Immature natural killer cell (primary cell): ENCODE results near the gene CEACAM19. TPM values are rescaled to one million over a fixed set of nuclear protein-coding genes. Genes with fewer than 3 reads are reported as not detected.

ENCODE experiments used
- DNase-seq, 3 donors: peaks; one replicate each; pipeline ENCODE4 v3.0.0; 2022; ENCODE audit warnings: mixed read lengths in 1 of 3
- H3K27ac Mint-ChIP-seq, 6 donors: one replicate each; pipeline ENCODE4 v1.8.0; 2020; ENCODE audit warnings: mixed read lengths in 6 of 6, mild to moderate bottlenecking in 5 of 6, inconsistent platforms in 4 of 6, moderate library complexity in 3 of 6
- H3K27me3 Mint-ChIP-seq, 3 donors: one replicate each; pipeline ENCODE4 v1.8.0; 2020 to 2021; ENCODE audit warnings: low read depth in 3 of 3, mild to moderate bottlenecking in 3 of 3, mixed read lengths in 3 of 3, moderate library complexity in 3 of 3, inconsistent platforms in 1 of 3
- H3K36me3 Mint-ChIP-seq, 3 donors: one replicate each; pipeline ENCODE4 v1.8.0; 2020; ENCODE audit warnings: mixed read lengths in 3 of 3, inconsistent platforms in 2 of 3, mild to moderate bottlenecking in 2 of 3
- H3K4me1 Mint-ChIP-seq, 2 donors: one replicate each; pipeline ENCODE4 v1.8.0; 2020; ENCODE audit warnings: inconsistent platforms in 2 of 2, mild to moderate bottlenecking in 2 of 2, mixed read lengths in 2 of 2, moderate library complexity in 1 of 2
- H3K4me3 Mint-ChIP-seq, 5 donors: one replicate each; pipeline ENCODE4 v1.8.0; 2020; ENCODE audit warnings: mild to moderate bottlenecking in 5 of 5, mixed read lengths in 5 of 5, inconsistent platforms in 3 of 5, moderate library complexity in 3 of 5
- H3K9me3 Mint-ChIP-seq, 6 donors: one replicate each; pipeline ENCODE4 v1.8.0; 2020; ENCODE audit warnings: mild to moderate bottlenecking in 6 of 6, mixed read lengths in 6 of 6, inconsistent platforms in 4 of 6, moderate library complexity in 3 of 6
- polyA plus RNA-seq, 3 donors: library from polyadenylated mRNA; unstranded; fragments of 300-500 nt; fragmentation: Illumina TruSeq; gene quantifications; one replicate each; pipeline ENCODE4 v1.2.3, GENCODE V29; 2021

Gene CEACAM19
- polyA plus RNA-seq, 3 donors from 2014 or later = 0.22 TPM; not detected in 2

GRCh38 chr19:44637390-44637764 lies 33.9 kb upstream of the CEACAM19 start:
- H3K27ac Mint-ChIP-seq = no peak overlapping the region
- H3K27me3 Mint-ChIP-seq = peaks cover 5 to 11% (median 7%) of the 10 kb centered on the region in 3 donors
- no peak for DNase-seq
- H3K4me3 Mint-ChIP-seq = no peak overlapping the region
- H3K4me1 Mint-ChIP-seq = no peaks in the 10 kb centered on the region
- no peaks in the 10 kb centered on the region for H3K36me3 Mint-ChIP-seq
- H3K9me3 Mint-ChIP-seq = peaks cover 0 to 2% (median 0%) of the 10 kb centered on the region in 6 donors

GRCh38 chr19:44640518-44640917 lies 30.8 kb upstream of the CEACAM19 start:
- H3K9me3 Mint-ChIP-seq = no peaks in the 10 kb centered on the region
- no peak overlapping the region for H3K27ac Mint-ChIP-seq
- no peak overlapping the region for H3K4me3 Mint-ChIP-seq
- no peak for DNase-seq
- H3K27me3 Mint-ChIP-seq = peaks cover 5 to 13% (median 5%) of the 10 kb centered on the region in 3 donors
- peaks cover 4 to 9% of the 10 kb centered on the region in 2 donors for H3K4me1 Mint-ChIP-seq
- no peaks in the 10 kb centered on the region for H3K36me3 Mint-ChIP-seq

- Mint-ChIP-seq H3K36me3 (no peaks in the 10 kb centered on the region), H3K27me3 (peaks cover 4 to 12% (median 5%) of the 10 kb centered on the region in 3 donors), H3K27ac (no peak overlapping the region), H3K4me1 (peaks cover 4 to 11% of the 10 kb centered on the region in 2 donors), H3K9me3 (no peaks in the 10 kb centered on the region), H3K4me3 (peak overlapping the region in 1 of 5 donors; percentile 46)
- no peak for DNase-seq
Measured at GRCh38 chr19:44641501-44642265, 29.6 kb upstream of the CEACAM19 start.

- no peaks in the 10 kb centered on the region for H3K36me3 Mint-ChIP-seq
- no peaks in the 10 kb centered on the region for H3K9me3 Mint-ChIP-seq
- no peak overlapping the region for H3K27ac Mint-ChIP-seq
- H3K4me1 Mint-ChIP-seq = peaks cover 4 to 11% of the 10 kb centered on the region in 2 donors
- no peak for DNase-seq
- H3K27me3 Mint-ChIP-seq = peaks cover 4 to 14% (median 5%) of the 10 kb centered on the region in 3 donors
- H3K4me3 Mint-ChIP-seq = peak overlapping the region in 3 of 5 donors; percentile 33 to 85 (median 82)
Measured at GRCh38 chr19:44642377-44642776, 28.9 kb upstream of the CEACAM19 start.

- Mint-ChIP-seq H3K27me3 (peaks cover 4 to 14% (median 5%) of the 10 kb centered on the region in 3 donors), H3K27ac (peak within 1 kb of the TSS in 2 of 6 donors; percentile 40 to 50), H3K9me3 (no peaks in the 10 kb centered on the region), H3K36me3 (no peaks in the 10 kb centered on the region), H3K4me1 (peaks cover 4 to 11% of the 10 kb centered on the region in 2 donors), H3K4me3 (peak within 1 kb of the TSS; percentile 77 to 88 (median 83))
- DNase-seq = peak; percentile 22 to 47 (median 35)
Measured at GRCh38 chr19:44643605-44644401, 27.5 kb upstream of the CEACAM19 start, which contains the start of gene PVR. Gene PVR, plus strand, starts transcription at chr19:44643910. Its CDS starts 187 bp downstream, at chr19:44644097.

- Mint-ChIP-seq H3K9me3 (no peaks in the 10 kb centered on the region), H3K27me3 (peaks cover 4 to 14% (median 4%) of the 10 kb centered on the region in 3 donors), H3K27ac (peak overlapping the region in 1 of 6 donors; percentile 50), H3K4me1 (peaks cover 4 to 11% of the 10 kb centered on the region in 2 donors), H3K4me3 (peak overlapping the region; percentile 77 to 85 (median 83)), H3K36me3 (no peaks in the 10 kb centered on the region)
- no peak for DNase-seq
Measured at GRCh38 chr19:44644402-44645016, 26.8 kb upstream of the CEACAM19 start.

GRCh38 chr19:44645407-44646048 lies 25.8 kb upstream of the CEACAM19 start:
- H3K4me3 Mint-ChIP-seq = peak overlapping the region in 1 of 5 donors; percentile 44
- no peak overlapping the region for H3K27ac Mint-ChIP-seq
- H3K4me1 Mint-ChIP-seq = peaks cover 4 to 14% of the 10 kb centered on the region in 2 donors
- no peak for DNase-seq
- H3K27me3 Mint-ChIP-seq = peaks cover 2 to 8% (median 4%) of the 10 kb centered on the region in 3 donors
- no peaks in the 10 kb centered on the region for H3K9me3 Mint-ChIP-seq
- H3K36me3 Mint-ChIP-seq = peaks cover 0 to 4% (median 0%) of the 10 kb centered on the region in 3 donors

GRCh38 chr19:44646049-44646416 lies 25.2 kb upstream of the CEACAM19 start:
- Mint-ChIP-seq H3K4me3 (no peak overlapping the region), H3K27me3 (peaks cover 2 to 8% (median 4%) of the 10 kb centered on the region in 3 donors), H3K9me3 (no peaks in the 10 kb centered on the region), H3K36me3 (peaks cover 0 to 4% (median under 1%) of the 10 kb centered on the region in 3 donors), H3K27ac (no peak overlapping the region), H3K4me1 (peaks cover 4 to 14% of the 10 kb centered on the region in 2 donors)
- no peak for DNase-seq

GRCh38 chr19:44647144-44647543 lies 24.1 kb upstream of the CEACAM19 start:
- H3K27ac Mint-ChIP-seq = no peak overlapping the region
- no peaks in the 10 kb centered on the region for H3K9me3 Mint-ChIP-seq
- H3K27me3 Mint-ChIP-seq = peaks cover 1 to 6% (median 2%) of the 10 kb centered on the region in 3 donors
- no peak for DNase-seq
- H3K36me3 Mint-ChIP-seq = peaks cover 0 to 7% (median 4%) of the 10 kb centered on the region in 3 donors
- H3K4me1 Mint-ChIP-seq = peaks cover 4 to 14% of the 10 kb centered on the region in 2 donors
- H3K4me3 Mint-ChIP-seq = no peak overlapping the region

GRCh38 chr19:44648631-44649251 lies 22.5 kb upstream of the CEACAM19 start:
- H3K9me3 Mint-ChIP-seq = no peaks in the 10 kb centered on the region
- H3K4me1 Mint-ChIP-seq = peaks cover 0 to 9% of the 10 kb centered on the region in 2 donors
- peaks cover 0 to 18% (median 4%) of the 10 kb centered on the region in 3 donors for H3K36me3 Mint-ChIP-seq
- H3K4me3 Mint-ChIP-seq = no peak overlapping the region
- H3K27me3 Mint-ChIP-seq = peaks cover 0 to 6% (median 1%) of the 10 kb centered on the region in 3 donors
- H3K27ac Mint-ChIP-seq = peak overlapping the region in 2 of 6 donors; percentile 14 to 37
- DNase-seq = no peak

GRCh38 chr19:44649578-44650145 lies 21.6 kb upstream of the CEACAM19 start:
- H3K4me3 Mint-ChIP-seq = no peak overlapping the region

GRCh38 chr19:44653343-44653742 lies 17.9 kb upstream of the CEACAM19 start:
- no peaks in the 10 kb centered on the region for H3K9me3 Mint-ChIP-seq
- H3K36me3 Mint-ChIP-seq = peaks cover 0 to 34% (median 8%) of the 10 kb centered on the region in 3 donors
- peaks cover 0 to 2% (median 1%) of the 10 kb centered on the region in 3 donors for H3K27me3 Mint-ChIP-seq
- H3K4me1 Mint-ChIP-seq = peaks cover 12 to 15% of the 10 kb centered on the region in 2 donors
- no peak for DNase-seq
- peak overlapping the region in 1 of 6 donors; percentile 17 for H3K27ac Mint-ChIP-seq
- no peak overlapping the region for H3K4me3 Mint-ChIP-seq

More at GRCh38 chr19:44649578-44650145, 21.6 kb upstream of the CEACAM19 start:
- no peak overlapping the region for H3K27ac Mint-ChIP-seq
- no peaks in the 10 kb centered on the region for H3K9me3 Mint-ChIP-seq
- H3K36me3 Mint-ChIP-seq = peaks cover 0 to 21% (median 7%) of the 10 kb centered on the region in 3 donors
- H3K4me1 Mint-ChIP-seq = peaks cover 4 to 11% of the 10 kb centered on the region in 2 donors
- DNase-seq = no peak
- peaks cover 0 to 6% (median 1%) of the 10 kb centered on the region in 3 donors for H3K27me3 Mint-ChIP-seq
